HepG2 (cell line): Measurements from ENCODE around the gene EXPH5. TPM values are rescaled to one million over a fixed set of nuclear protein-coding genes. Genes with fewer than 3 reads are reported as not detected.

ENCODE experiments used
- DZIP1 ChIP-seq: sonication (generic); formaldehyde crosslinking; IDR thresholded peaks from 2 replicates; pipeline ENCODE4 v1.5.0; 2020; ENCODE audit warnings: mild to moderate bottlenecking, missing genetic modification reagents
- HBP1 ChIP-seq: IDR thresholded peaks from 2 replicates; pipeline ENCODE4 v1.6.1; 2016; ENCODE audit warnings: low read depth, control low read depth
- HINFP ChIP-seq: sonication (generic); formaldehyde crosslinking; IDR thresholded peaks from 2 replicates; pipeline ENCODE4 v1.4.0; 2020; ENCODE audit warnings: low read depth, mild to moderate bottlenecking, missing genetic modification reagents
- HMG20A ChIP-seq: IDR thresholded peaks from 2 replicates; pipeline ENCODE4 v1.6.1; 2016; ENCODE audit warnings: borderline replicate concordance
- HMG20B ChIP-seq: conservative IDR thresholded peaks from 2 replicates; pipeline ENCODE4 v1.6.1; 2016; ENCODE audit warnings: missing genetic modification reagents, missing compliant biosample characterization
- HNRNPL ChIP-seq: fragments of 200-400 bp; formaldehyde crosslinking; IDR thresholded peaks from 2 replicates; pipeline ENCODE4 v1.6.1; 2017; ENCODE audit warnings: mild to moderate bottlenecking, low read depth, low read length
- NR0B2 ChIP-seq: sonication (generic); formaldehyde crosslinking; IDR thresholded peaks from 2 replicates; pipeline ENCODE4 v1.4.0; 2020; ENCODE audit warnings: mild to moderate bottlenecking, missing genetic modification reagents
- NR1H2 ChIP-seq: sonication (generic); formaldehyde crosslinking; IDR thresholded peaks from 2 replicates; pipeline ENCODE4 v1.8.1; 2022; ENCODE audit warnings: low read depth, missing genetic modification reagents, borderline replicate concordance
- NR2F2 ChIP-seq: IDR thresholded peaks from 2 replicates; pipeline ENCODE4 v1.6.1; 2012; ENCODE audit warnings: low read depth, inconsistent platforms, borderline replicate concordance
- PBX3 ChIP-seq: sonication (generic); formaldehyde crosslinking; IDR thresholded peaks from 2 replicates; pipeline ENCODE4 v1.8.1; 2023; ENCODE audit warnings: missing genetic modification reagents, inconsistent platforms, borderline replicate concordance
- TERF1 ChIP-seq: sonication (generic); formaldehyde crosslinking; IDR thresholded peaks from 2 replicates; pipeline ENCODE4 v1.8.0; 2022; ENCODE audit warnings: mild to moderate bottlenecking, missing genetic modification reagents, moderate library complexity
- WIZ ChIP-seq: sonication (generic); formaldehyde crosslinking; IDR thresholded peaks from 2 replicates; pipeline ENCODE4 v1.5.1; 2020; ENCODE audit warnings: mild to moderate bottlenecking, missing genetic modification reagents
- ZEB1 ChIP-seq: IDR thresholded peaks from 2 replicates; pipeline ENCODE4 v1.6.1; 2012; ENCODE audit warnings: mild to moderate bottlenecking, low read depth, inconsistent platforms; ENCODE audit not compliant: insufficient replicate concordance
- ZNF33A ChIP-seq: sonication (generic); formaldehyde crosslinking; IDR thresholded peaks from 2 replicates; pipeline ENCODE4 v1.5.1; 2020; ENCODE audit warnings: missing genetic modification reagents, mild to moderate bottlenecking, moderate library complexity, borderline replicate concordance
- ZNF44 ChIP-seq: sonication (generic); formaldehyde crosslinking; IDR thresholded peaks from 2 replicates; pipeline ENCODE4 v1.5.1; 2020; ENCODE audit warnings: mild to moderate bottlenecking, missing genetic modification reagents
- polyA plus RNA-seq, 8 experiments: library from polyadenylated mRNA; depleted of rRNA in 3 of 8; stranded (reverse) in 7 of 8; unstranded in 1 of 8; fragments of >200 nt; fragmentation: Illumina TruSeq in 4 of 8; extraction: Trizol in 4 of 8; gene quantifications; 2 replicates each; pipeline versions ENCODE4 v1.2.1 to v1.2.3, GENCODE V29; 2011 to 2016; ENCODE audit warnings: low read depth in 4 of 8, missing spikeins in 1 of 8, mixed read lengths in 1 of 8; ENCODE audit not compliant: insufficient read depth in 1 of 8
- total RNA-seq, 5 experiments: library from RNA; depleted of rRNA; stranded (reverse); fragments of >200 nt; fragmentation: Illumina TruSeq; extraction: Trizol; gene quantifications; 2 replicates each; pipeline ENCODE4 v1.2.3, GENCODE V29; 2016; ENCODE audit warnings: low read depth in 1 of 5
- TF ChIP-seq, protein P1 (sequence below): sonication (generic); formaldehyde crosslinking; IDR thresholded peaks from 2 replicates; pipeline ENCODE4 v1.4.0; 2020; ENCODE audit warnings: missing genetic modification reagents
- TF ChIP-seq, protein P2 (sequence below): sonication (generic); formaldehyde crosslinking; IDR thresholded peaks from 2 replicates; pipeline ENCODE4 v1.5.1; 2020; ENCODE audit warnings: missing genetic modification reagents, mild to moderate bottlenecking, borderline replicate concordance

EXPH5 gene
- total and polyA plus RNA-seq, 2 of the 13 experiments (the other 11 are each of a cell fraction or from before 2014, with no cell fraction given) = under 0.01 to 0.02 TPM

GRCh38 chr11:108497317-108498045 is 96.1 kb downstream of the EXPH5 start (continued):
- TF ChIP-seq NR2F2 = no peak
- TF ChIP-seq, protein P1, sequence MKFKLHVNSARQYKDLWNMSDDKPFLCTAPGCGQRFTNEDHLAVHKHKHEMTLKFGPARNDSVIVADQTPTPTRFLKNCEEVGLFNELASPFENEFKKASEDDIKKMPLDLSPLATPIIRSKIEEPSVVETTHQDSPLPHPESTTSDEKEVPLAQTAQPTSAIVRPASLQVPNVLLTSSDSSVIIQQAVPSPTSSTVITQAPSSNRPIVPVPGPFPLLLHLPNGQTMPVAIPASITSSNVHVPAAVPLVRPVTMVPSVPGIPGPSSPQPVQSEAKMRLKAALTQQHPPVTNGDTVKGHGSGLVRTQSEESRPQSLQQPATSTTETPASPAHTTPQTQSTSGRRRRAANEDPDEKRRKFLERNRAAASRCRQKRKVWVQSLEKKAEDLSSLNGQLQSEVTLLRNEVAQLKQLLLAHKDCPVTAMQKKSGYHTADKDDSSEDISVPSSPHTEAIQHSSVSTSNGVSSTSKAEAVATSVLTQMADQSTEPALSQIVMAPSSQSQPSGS (CRISPR knock-in tag) = no peak
- TF ChIP-seq HBP1 (CRISPR knock-in tag) = no peak
- TF ChIP-seq DZIP1 (CRISPR knock-in tag) = no peak
- no peak for TF ChIP-seq HINFP (CRISPR knock-in tag)
- no peak for TF ChIP-seq WIZ (CRISPR knock-in tag)
- no peak; the same call in 1 of the 2 replicates for TF ChIP-seq HMG20A (CRISPR knock-in tag)
- TF ChIP-seq NR0B2 (CRISPR knock-in tag) = no peak
- no peak for TF ChIP-seq HMG20B (CRISPR knock-in tag)
- no peak for TF ChIP-seq ZNF33A
- TF ChIP-seq HNRNPL = no peak
- no peak for TF ChIP-seq ZNF44 (CRISPR knock-in tag)
- no peak for TF ChIP-seq TERF1 (CRISPR knock-in tag)
- TF ChIP-seq ZEB1 = no peak
- no peak for TF ChIP-seq PBX3
- no peak for TF ChIP-seq NR1H2 (CRISPR knock-in tag)
- TF ChIP-seq, protein P2, sequence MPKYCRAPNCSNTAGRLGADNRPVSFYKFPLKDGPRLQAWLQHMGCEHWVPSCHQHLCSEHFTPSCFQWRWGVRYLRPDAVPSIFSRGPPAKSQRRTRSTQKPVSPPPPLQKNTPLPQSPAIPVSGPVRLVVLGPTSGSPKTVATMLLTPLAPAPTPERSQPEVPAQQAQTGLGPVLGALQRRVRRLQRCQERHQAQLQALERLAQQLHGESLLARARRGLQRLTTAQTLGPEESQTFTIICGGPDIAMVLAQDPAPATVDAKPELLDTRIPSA (CRISPR knock-in tag) = no peak
